GM12892 (cell line): Measurements from ENCODE around the gene RHD.

Source experiments
- POLR2A ChIP-seq: IDR thresholded peaks from 2 replicates; pipeline ENCODE4 v1.6.1; 2011; ENCODE audit warnings: low read depth, low read length, control low read depth
- POLR2AphosphoS5 ChIP-seq: IDR thresholded peaks from 2 replicates; pipeline ENCODE4 v1.6.1; 2011; ENCODE audit warnings: low read depth, low read length, control low read depth

- no peak for TF ChIP-seq POLR2AphosphoS5
- no peak for TF ChIP-seq POLR2A
Measured at GRCh38 chr1:25256578-25256965, 15.7 kb upstream of the RHD start.
